ENCODE data around the gene ZNF460.

Gene ZNF460

DNA sequence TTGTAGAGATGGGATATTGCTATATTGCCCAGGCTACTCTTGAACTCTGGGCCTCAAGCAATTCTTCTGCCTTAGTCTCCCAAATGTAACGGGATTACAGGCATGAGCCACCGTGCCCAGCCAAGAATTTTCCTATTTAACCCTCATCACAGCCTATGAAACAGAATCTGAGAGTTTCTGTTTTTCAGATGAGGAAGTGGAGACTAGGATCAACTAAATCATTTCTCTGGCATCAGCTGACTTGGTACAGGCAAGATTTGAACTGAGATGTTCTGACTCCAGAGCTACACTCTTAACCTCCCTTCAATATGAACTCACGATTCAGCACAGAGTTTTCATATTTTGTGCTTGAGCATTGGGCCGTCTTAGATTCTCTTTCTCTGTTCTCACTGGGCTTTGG, 8.1 kb downstream of the ZNF460 start:
- Histone ChIP-seq H3K79me1 (ENCODE audit: low read depth, low read length) (no peaks in the 10 kb centered on the region), H3K4me1 (ENCODE audit: control insufficient read depth in 2 of 2, insufficient read depth in 1 of 2, low read depth in 1 of 2, low read length in 2 of 2) (no peaks in the 10 kb centered on the region), H2BK5ac (ENCODE audit: low read length) (no peak overlapping the region), H3K27me3 (ENCODE audit: control insufficient read depth in 3 of 3, insufficient read depth in 3 of 3, low read depth in 1 of 3, low read length in 3 of 3) (no peaks in the 10 kb centered on the region), H3K9me3 (replicated peaks in 1 of 2; ENCODE audit: control insufficient read depth in 2 of 2, insufficient read depth in 1 of 2, low read depth in 1 of 2, low read length in 2 of 2) (peaks cover 4 to 40% of the 10 kb centered on the region in 2 donors), H3K23ac (ENCODE audit: low read depth, low read length, poor library complexity) (no peak overlapping the region), H3K4me3 (ENCODE audit: low read length in 2 of 2) (no peak overlapping the region), H2BK120ac (ENCODE audit: low read depth, low read length) (no peak overlapping the region), H3K4ac (ENCODE audit: low read length) (no peak overlapping the region), H4K8ac (ENCODE audit: low read depth, low read length) (no peak overlapping the region), H2AK5ac (ENCODE audit: low read depth, low read length) (no peak overlapping the region), H2BK12ac (ENCODE audit: low read length) (no peak overlapping the region), H3K27ac (replicated peaks; ENCODE audit: low read length) (no peak overlapping the region), H4K91ac (ENCODE audit: low read depth, low read length, poor library complexity) (no peak overlapping the region), H3K9ac (ENCODE audit: low read depth, low read length, poor library complexity) (no peak overlapping the region), H3K18ac (ENCODE audit: low read length) (no peak overlapping the region), H2AFZ (ENCODE audit: low read length) (no peak overlapping the region), H3K36me3 (replicated peaks in 1 of 2; ENCODE audit: control insufficient read depth in 2 of 2, insufficient read depth in 2 of 2, low read length in 2 of 2) (peaks cover 48 to 99% of the 10 kb centered on the region in 2 donors), H3K4me2 (ENCODE audit: insufficient read depth, low read length, poor library complexity, severe bottlenecking) (no peak overlapping the region), H2BK15ac (ENCODE audit: low read length) (no peak overlapping the region), H3K14ac (ENCODE audit: low read length) (no peak overlapping the region)
- no CpG with 5 or more reads among the region's 4 CpGs for WGBS, 2 donors (ENCODE audit: extremely low coverage in 2 of 2, insufficient read length in 2 of 2, insufficient replicate concordance in 1 of 2)
- DNase-seq (ENCODE audit: low spot score), result no peak

DNA sequence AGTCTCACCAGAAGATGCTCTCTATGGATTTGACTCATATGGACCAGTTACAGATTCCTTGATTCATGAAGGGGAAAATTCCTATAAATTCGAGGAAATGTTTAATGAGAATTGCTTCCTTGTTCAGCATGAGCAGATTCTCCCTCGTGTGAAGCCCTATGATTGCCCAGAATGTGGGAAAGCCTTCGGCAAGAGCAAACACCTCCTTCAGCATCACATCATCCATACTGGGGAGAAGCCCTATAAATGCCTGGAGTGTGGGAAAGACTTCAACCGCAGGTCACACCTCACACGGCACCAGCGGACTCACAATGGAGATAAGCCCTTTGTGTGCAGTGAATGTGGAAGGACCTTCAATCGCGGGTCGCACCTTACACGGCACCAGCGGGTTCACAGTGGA, 10.7 kb downstream of the ZNF460 start:
- WGBS, 2 donors (ENCODE audit: extremely low coverage in 2 of 2, insufficient read length in 2 of 2, insufficient replicate concordance in 1 of 2), result no CpG with 5 or more reads among the region's 11 CpGs
- Histone ChIP-seq H3K4me2 (ENCODE audit: insufficient read depth, low read length, poor library complexity, severe bottlenecking) (no peak overlapping the region), H2AK5ac (ENCODE audit: low read depth, low read length) (no peak overlapping the region), H3K23ac (ENCODE audit: low read depth, low read length, poor library complexity) (no peak overlapping the region), H2AFZ (ENCODE audit: low read length) (no peak overlapping the region), H3K36me3 (replicated peaks in 1 of 2; ENCODE audit: control insufficient read depth in 2 of 2, insufficient read depth in 2 of 2, low read length in 2 of 2) (peaks cover 42 to 100% of the 10 kb centered on the region in 2 donors), H3K4ac (ENCODE audit: low read length) (no peak overlapping the region), H3K27me3 (ENCODE audit: control insufficient read depth in 3 of 3, insufficient read depth in 3 of 3, low read depth in 1 of 3, low read length in 3 of 3) (no peaks in the 10 kb centered on the region), H2BK120ac (ENCODE audit: low read depth, low read length) (no peak overlapping the region), H3K4me1 (ENCODE audit: control insufficient read depth in 2 of 2, insufficient read depth in 1 of 2, low read depth in 1 of 2, low read length in 2 of 2) (no peaks in the 10 kb centered on the region), H4K8ac (ENCODE audit: low read depth, low read length) (no peak overlapping the region), H2BK5ac (ENCODE audit: low read length) (no peak overlapping the region), H2BK12ac (ENCODE audit: low read length) (no peak overlapping the region), H3K9ac (ENCODE audit: low read depth, low read length, poor library complexity) (no peak overlapping the region), H3K4me3 (ENCODE audit: low read length in 2 of 2) (no peak overlapping the region), H3K18ac (ENCODE audit: low read length) (no peak overlapping the region), H2BK15ac (ENCODE audit: low read length) (no peak overlapping the region), H3K79me1 (ENCODE audit: low read depth, low read length) (no peaks in the 10 kb centered on the region), H3K27ac (replicated peaks; ENCODE audit: low read length) (no peak overlapping the region), H3K9me3 (replicated peaks in 1 of 2; ENCODE audit: control insufficient read depth in 2 of 2, insufficient read depth in 1 of 2, low read depth in 1 of 2, low read length in 2 of 2) (peaks cover 4 to 66% of the 10 kb centered on the region in 2 donors), H3K14ac (ENCODE audit: low read length) (no peak overlapping the region), H4K91ac (ENCODE audit: low read depth, low read length, poor library complexity) (no peak overlapping the region)
- no peak for DNase-seq (ENCODE audit: low spot score)

DNA sequence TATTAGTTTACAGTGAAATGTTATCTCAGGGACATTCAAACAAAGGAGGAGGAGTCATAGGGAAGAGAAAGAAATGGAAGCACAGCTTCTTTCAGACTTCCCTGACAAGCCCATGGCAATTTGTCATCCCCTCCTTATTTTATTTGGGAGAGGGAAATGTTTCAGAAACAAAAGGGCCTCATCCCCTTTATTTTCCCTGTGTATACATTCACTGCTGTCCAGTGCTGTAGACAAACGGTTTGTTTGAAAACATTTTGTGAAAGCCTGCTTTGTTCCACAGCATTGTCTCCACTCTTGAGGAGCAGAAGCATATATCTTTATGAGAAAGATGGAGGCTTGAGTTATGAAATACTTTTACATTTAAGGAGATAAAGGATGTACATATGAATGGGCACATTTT, 12.3 kb downstream of the ZNF460 start:
- Histone ChIP-seq H3K36me3 (replicated peaks in 1 of 2; ENCODE audit: control insufficient read depth in 2 of 2, insufficient read depth in 2 of 2, low read length in 2 of 2) (peaks cover 35 to 97% of the 10 kb centered on the region in 2 donors), H2BK120ac (ENCODE audit: low read depth, low read length) (no peak overlapping the region), H2AK5ac (ENCODE audit: low read depth, low read length) (no peak overlapping the region), H3K14ac (ENCODE audit: low read length) (no peak overlapping the region), H3K4ac (ENCODE audit: low read length) (no peak overlapping the region), H2AFZ (ENCODE audit: low read length) (no peak overlapping the region), H3K27ac (replicated peaks; ENCODE audit: low read length) (no peak overlapping the region), H2BK15ac (ENCODE audit: low read length) (no peak overlapping the region), H3K9me3 (replicated peaks in 1 of 2; ENCODE audit: control insufficient read depth in 2 of 2, insufficient read depth in 1 of 2, low read depth in 1 of 2, low read length in 2 of 2) (peaks cover 4 to 72% of the 10 kb centered on the region in 2 donors), H2BK5ac (ENCODE audit: low read length) (no peak overlapping the region), H3K18ac (ENCODE audit: low read length) (no peak overlapping the region), H4K91ac (ENCODE audit: low read depth, low read length, poor library complexity) (no peak overlapping the region), H4K8ac (ENCODE audit: low read depth, low read length) (no peak overlapping the region), H3K4me2 (ENCODE audit: insufficient read depth, low read length, poor library complexity, severe bottlenecking) (no peak overlapping the region), H2BK12ac (ENCODE audit: low read length) (no peak overlapping the region), H3K23ac (ENCODE audit: low read depth, low read length, poor library complexity) (no peak overlapping the region), H3K4me3 (ENCODE audit: low read length in 2 of 2) (no peak overlapping the region), H3K9ac (ENCODE audit: low read depth, low read length, poor library complexity) (no peak overlapping the region), H3K27me3 (ENCODE audit: control insufficient read depth in 3 of 3, insufficient read depth in 3 of 3, low read depth in 1 of 3, low read length in 3 of 3) (no peaks in the 10 kb centered on the region), H3K79me1 (ENCODE audit: low read depth, low read length) (no peaks in the 10 kb centered on the region), H3K4me1 (ENCODE audit: control insufficient read depth in 2 of 2, insufficient read depth in 1 of 2, low read depth in 1 of 2, low read length in 2 of 2) (no peaks in the 10 kb centered on the region)
- WGBS, 2 donors (ENCODE audit: extremely low coverage in 2 of 2, insufficient read length in 2 of 2, insufficient replicate concordance in 1 of 2), result no CpG with 5 or more reads among the region's 1 CpG
- no peak for DNase-seq (ENCODE audit: low spot score)

DNA sequence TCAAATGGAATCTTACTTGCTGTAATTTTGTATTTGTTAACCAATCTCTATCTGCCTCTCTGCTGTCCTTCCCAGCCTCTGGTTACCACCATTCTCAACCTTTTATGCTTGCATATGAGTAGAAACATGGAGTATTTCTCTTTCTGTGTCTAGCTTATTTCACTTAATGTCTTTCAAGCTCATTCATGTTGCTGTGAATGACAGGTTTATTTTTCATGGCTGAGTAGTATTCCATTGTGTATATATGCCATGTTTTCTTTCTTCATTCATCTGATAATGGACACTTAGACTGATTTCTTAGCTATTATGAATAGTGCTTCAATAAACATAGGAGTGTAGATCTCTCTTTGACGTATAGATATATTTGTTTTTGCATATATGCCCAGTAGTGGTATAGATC, 13.4 kb downstream of the ZNF460 start:
- Histone ChIP-seq H2BK120ac (ENCODE audit: low read depth, low read length) (no peak overlapping the region), H4K8ac (ENCODE audit: low read depth, low read length) (no peak overlapping the region), H2BK5ac (ENCODE audit: low read length) (no peak overlapping the region), H3K9me3 (replicated peaks in 1 of 2; ENCODE audit: control insufficient read depth in 2 of 2, insufficient read depth in 1 of 2, low read depth in 1 of 2, low read length in 2 of 2) (peaks cover 4 to 71% of the 10 kb centered on the region in 2 donors), H3K79me1 (ENCODE audit: low read depth, low read length) (no peaks in the 10 kb centered on the region), H3K4me1 (ENCODE audit: control insufficient read depth in 2 of 2, insufficient read depth in 1 of 2, low read depth in 1 of 2, low read length in 2 of 2) (no peaks in the 10 kb centered on the region), H2BK15ac (ENCODE audit: low read length) (no peak overlapping the region), H2AFZ (ENCODE audit: low read length) (no peak overlapping the region), H3K9ac (ENCODE audit: low read depth, low read length, poor library complexity) (no peak overlapping the region), H3K18ac (ENCODE audit: low read length) (no peak overlapping the region), H2AK5ac (ENCODE audit: low read depth, low read length) (no peak overlapping the region), H3K4me3 (ENCODE audit: low read length in 2 of 2) (no peak overlapping the region), H3K36me3 (replicated peaks in 1 of 2; ENCODE audit: control insufficient read depth in 2 of 2, insufficient read depth in 2 of 2, low read length in 2 of 2) (peaks cover 31 to 97% of the 10 kb centered on the region in 2 donors), H3K14ac (ENCODE audit: low read length) (no peak overlapping the region), H4K91ac (ENCODE audit: low read depth, low read length, poor library complexity) (no peak overlapping the region), H3K27ac (replicated peaks; ENCODE audit: low read length) (no peak overlapping the region), H2BK12ac (ENCODE audit: low read length) (no peak overlapping the region), H3K23ac (ENCODE audit: low read depth, low read length, poor library complexity) (no peak overlapping the region), H3K27me3 (ENCODE audit: control insufficient read depth in 3 of 3, insufficient read depth in 3 of 3, low read depth in 1 of 3, low read length in 3 of 3) (no peaks in the 10 kb centered on the region), H3K4me2 (ENCODE audit: insufficient read depth, low read length, poor library complexity, severe bottlenecking) (no peak overlapping the region), H3K4ac (ENCODE audit: low read length) (no peak overlapping the region)
- no peak for DNase-seq (ENCODE audit: low spot score)
- WGBS, 2 donors (ENCODE audit: extremely low coverage in 2 of 2, insufficient read length in 2 of 2, insufficient replicate concordance in 1 of 2), result no CpG with 5 or more reads among the region's 1 CpG

Measured in neuronal stem cell (in vitro differentiated cells).